ENCODE data around the gene WSB1. TPM values are rescaled to one million over a fixed set of nuclear protein-coding genes. Genes with fewer than 3 reads are reported as not detected.

The WSB1 gene
- polyA plus RNA-seq, 1 of the 3 experiments (the other 2 are of a cell fraction), result 261 TPM

DNA sequence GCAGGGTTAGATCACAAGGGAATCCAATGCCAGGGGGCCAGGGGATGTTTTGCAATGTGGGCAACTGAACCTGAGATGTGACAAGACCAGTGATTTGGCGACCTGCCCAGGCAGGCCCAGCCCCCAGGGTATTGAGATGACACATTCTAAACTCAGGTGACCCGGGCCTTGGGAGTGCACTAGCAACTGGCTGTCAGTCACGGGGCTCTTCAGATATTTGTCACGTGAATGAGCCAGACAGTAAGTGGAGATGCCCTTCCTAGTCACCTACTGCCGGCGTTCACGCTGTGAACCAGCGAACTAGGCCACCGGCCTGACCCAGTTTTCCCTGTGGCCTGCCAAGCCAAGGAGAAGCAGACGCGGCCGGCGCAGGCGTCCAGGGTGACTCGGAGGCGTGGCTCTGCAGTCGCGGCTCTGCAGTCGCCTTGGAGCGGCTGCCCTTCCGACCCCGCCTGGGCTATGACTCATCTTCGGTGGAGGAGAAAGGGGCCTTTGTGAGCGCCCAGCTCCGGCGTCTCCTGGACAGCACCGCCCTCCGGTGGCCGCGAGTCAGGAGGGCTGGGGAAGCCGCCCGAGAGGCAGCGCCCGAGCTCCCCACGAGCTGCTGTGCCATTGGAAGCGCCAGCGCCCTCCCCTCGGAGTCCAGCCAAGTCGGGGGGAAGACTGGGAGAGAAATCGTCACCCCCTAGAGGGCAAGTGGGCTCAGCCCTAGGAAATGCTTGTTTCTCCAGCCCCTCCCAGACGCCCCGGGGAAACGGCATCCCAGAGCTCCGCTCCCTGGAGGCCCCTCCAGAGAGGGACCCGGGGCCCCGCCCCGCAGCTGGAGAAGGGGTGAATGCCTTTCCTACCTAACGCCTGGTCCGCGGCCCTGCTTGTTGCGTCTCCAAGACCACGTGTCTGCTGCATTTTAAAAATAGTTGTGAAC, 38.8 kb downstream of the WSB1 start (continued):
- TF ChIP-seq CHD2 (IDR thresholded peaks at IDR 0.05; ENCODE audit: low read length, partially characterized antibody), result peak; percentile 20
- peak; percentile 94 for TF ChIP-seq RAD21 (IDR thresholded peaks at IDR 0.05; ENCODE audit: low read length)
- TF ChIP-seq, protein P1, sequence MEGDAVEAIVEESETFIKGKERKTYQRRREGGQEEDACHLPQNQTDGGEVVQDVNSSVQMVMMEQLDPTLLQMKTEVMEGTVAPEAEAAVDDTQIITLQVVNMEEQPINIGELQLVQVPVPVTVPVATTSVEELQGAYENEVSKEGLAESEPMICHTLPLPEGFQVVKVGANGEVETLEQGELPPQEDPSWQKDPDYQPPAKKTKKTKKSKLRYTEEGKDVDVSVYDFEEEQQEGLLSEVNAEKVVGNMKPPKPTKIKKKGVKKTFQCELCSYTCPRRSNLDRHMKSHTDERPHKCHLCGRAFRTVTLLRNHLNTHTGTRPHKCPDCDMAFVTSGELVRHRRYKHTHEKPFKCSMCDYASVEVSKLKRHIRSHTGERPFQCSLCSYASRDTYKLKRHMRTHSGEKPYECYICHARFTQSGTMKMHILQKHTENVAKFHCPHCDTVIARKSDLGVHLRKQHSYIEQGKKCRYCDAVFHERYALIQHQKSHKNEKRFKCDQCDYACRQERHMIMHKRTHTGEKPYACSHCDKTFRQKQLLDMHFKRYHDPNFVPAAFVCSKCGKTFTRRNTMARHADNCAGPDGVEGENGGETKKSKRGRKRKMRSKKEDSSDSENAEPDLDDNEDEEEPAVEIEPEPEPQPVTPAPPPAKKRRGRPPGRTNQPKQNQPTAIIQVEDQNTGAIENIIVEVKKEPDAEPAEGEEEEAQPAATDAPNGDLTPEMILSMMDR (IDR thresholded peaks at IDR 0.05), result peak; percentile 88
- TF ChIP-seq, protein P2, sequence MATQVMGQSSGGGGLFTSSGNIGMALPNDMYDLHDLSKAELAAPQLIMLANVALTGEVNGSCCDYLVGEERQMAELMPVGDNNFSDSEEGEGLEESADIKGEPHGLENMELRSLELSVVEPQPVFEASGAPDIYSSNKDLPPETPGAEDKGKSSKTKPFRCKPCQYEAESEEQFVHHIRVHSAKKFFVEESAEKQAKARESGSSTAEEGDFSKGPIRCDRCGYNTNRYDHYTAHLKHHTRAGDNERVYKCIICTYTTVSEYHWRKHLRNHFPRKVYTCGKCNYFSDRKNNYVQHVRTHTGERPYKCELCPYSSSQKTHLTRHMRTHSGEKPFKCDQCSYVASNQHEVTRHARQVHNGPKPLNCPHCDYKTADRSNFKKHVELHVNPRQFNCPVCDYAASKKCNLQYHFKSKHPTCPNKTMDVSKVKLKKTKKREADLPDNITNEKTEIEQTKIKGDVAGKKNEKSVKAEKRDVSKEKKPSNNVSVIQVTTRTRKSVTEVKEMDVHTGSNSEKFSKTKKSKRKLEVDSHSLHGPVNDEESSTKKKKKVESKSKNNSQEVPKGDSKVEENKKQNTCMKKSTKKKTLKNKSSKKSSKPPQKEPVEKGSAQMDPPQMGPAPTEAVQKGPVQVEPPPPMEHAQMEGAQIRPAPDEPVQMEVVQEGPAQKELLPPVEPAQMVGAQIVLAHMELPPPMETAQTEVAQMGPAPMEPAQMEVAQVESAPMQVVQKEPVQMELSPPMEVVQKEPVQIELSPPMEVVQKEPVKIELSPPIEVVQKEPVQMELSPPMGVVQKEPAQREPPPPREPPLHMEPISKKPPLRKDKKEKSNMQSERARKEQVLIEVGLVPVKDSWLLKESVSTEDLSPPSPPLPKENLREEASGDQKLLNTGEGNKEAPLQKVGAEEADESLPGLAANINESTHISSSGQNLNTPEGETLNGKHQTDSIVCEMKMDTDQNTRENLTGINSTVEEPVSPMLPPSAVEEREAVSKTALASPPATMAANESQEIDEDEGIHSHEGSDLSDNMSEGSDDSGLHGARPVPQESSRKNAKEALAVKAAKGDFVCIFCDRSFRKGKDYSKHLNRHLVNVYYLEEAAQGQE (IDR thresholded peaks at IDR 0.05; ENCODE audit: low read depth, low read length), result no peak
- TF ChIP-seq MXI1 (IDR thresholded peaks at IDR 0.05; ENCODE audit: low read depth, low read length), result peak; percentile 80
- TF ChIP-seq GATA2 (CRISPR knock-in tag; IDR thresholded peaks at IDR 0.05), result no peak

DNA sequence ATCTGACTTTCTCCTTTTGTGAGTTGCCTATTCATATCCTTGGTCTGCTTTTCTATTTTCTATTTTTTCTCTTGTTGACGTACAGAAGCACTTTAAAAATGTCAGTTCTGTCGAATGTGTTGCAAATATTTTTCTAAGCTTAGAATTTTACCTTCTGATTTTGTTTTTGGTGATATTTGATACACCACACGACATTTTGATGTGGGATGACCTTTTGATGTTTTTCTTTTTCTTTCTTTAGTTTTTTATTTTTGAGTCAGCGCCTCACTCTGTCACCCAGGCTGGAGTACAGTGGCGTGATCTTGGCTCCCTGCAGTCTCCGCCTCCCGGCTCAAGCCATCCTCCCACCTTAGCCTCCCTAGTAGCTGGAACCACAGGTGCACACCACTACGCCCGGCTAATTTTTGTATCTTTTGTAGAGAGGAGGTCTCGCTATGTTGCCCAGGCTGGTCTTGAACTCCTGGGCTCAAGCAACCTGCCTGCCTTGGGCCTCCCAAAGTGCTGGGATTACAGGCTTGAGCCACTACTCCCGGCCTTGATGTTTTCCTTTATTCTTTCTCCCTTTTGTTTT, 39.6 kb downstream of the WSB1 start:
- Histone ChIP-seq H3K27me3 (ENCODE audit: insufficient read depth) (no peaks in the 10 kb centered on the region), H3K4me1 (ENCODE audit: control insufficient read depth in 1 of 2, insufficient read depth in 2 of 2, low read depth in 1 of 2, low read length in 1 of 2) (peaks cover 13 to 16% of the 10 kb centered on the region in 2 experiments; a peak in 2 of 4 replicates), H3K9me2 (no peaks in the 10 kb centered on the region), H3K9me3 (no peaks in the 10 kb centered on the region), H3K79me2 (ENCODE audit: insufficient read depth) (no peaks in the 10 kb centered on the region), H3F3A (replicated peaks; ENCODE audit: insufficient read depth) (peaks cover 7% of the 10 kb centered on the region), H3K27ac (ENCODE audit: low read depth in 2 of 2, low read length in 1 of 2) (peak overlapping the region; percentile 80 to 89), H3K36me3 (replicated peaks in 1 of 2; ENCODE audit: control insufficient read depth in 1 of 2, insufficient read depth in 2 of 2, low read length in 1 of 2) (no peaks in the 10 kb centered on the region), H3K4me3 (ENCODE audit: low read depth in 2 of 2, low read length in 1 of 2) (peak overlapping the region; percentile 45 to 64), H3K4me2 (peak overlapping the region; percentile 86), H4K20me1 (ENCODE audit: insufficient read depth) (no peaks in the 10 kb centered on the region), H2AFZ (ENCODE audit: low read depth) (peak overlapping the region; percentile 94), H3K9ac (peak overlapping the region; percentile 75)
- TF ChIP-seq, protein P3, sequence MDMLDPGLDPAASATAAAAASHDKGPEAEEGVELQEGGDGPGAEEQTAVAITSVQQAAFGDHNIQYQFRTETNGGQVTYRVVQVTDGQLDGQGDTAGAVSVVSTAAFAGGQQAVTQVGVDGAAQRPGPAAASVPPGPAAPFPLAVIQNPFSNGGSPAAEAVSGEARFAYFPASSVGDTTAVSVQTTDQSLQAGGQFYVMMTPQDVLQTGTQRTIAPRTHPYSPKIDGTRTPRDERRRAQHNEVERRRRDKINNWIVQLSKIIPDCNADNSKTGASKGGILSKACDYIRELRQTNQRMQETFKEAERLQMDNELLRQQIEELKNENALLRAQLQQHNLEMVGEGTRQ (IDR thresholded peaks at IDR 0.05; ENCODE audit: borderline replicate concordance, low read depth, low read length), result no peak
- TF ChIP-seq MXI1 (IDR thresholded peaks at IDR 0.05; ENCODE audit: low read depth, low read length), result no peak
- TF ChIP-seq RFX5 (IDR thresholded peaks at IDR 0.05; ENCODE audit: low read length), result no peak
- no peak for TF ChIP-seq FOXM1 (IDR thresholded peaks at IDR 0.05; ENCODE audit: low read depth)
- no peak for TF ChIP-seq EZH2phosphoT487 (IDR thresholded peaks at IDR 0.05; ENCODE audit: borderline replicate concordance, low read depth)
- no peak for TF ChIP-seq ELF1 (IDR thresholded peaks at IDR 0.05)
- no peak for TF ChIP-seq SMC3 (IDR thresholded peaks at IDR 0.05; ENCODE audit: low read depth, low read length)
- TF ChIP-seq JUND (IDR thresholded peaks at IDR 0.05), result no peak
- TF ChIP-seq FOXJ3 (CRISPR knock-in tag; IDR thresholded peaks at IDR 0.05), result no peak
- TF ChIP-seq TEAD4 (IDR thresholded peaks at IDR 0.05; ENCODE audit: borderline replicate concordance, insufficient read depth), result no peak
- TF ChIP-seq NRF1 (IDR thresholded peaks at IDR 0.05; ENCODE audit: low read depth, low read length), result no peak
- POLR2A ChIA-PET, result interaction anchor here (1.0 to 2.3 kb wide), 6 partner anchors 11 to 244 kb away, joined by 3 to 18 read pairs (median 6); partner anchors contain the start of gene WSB1
- no peak for DNase-seq
- WGBS (ENCODE audit: low lambda C conversion rate), result 68% methylated on average over 11 of the region's 11 CpGs
- CTCF ChIA-PET, result interaction anchor here (0.5 to 4.7 kb wide), 46 partner anchors 10 to 737 kb away, joined by 3 to 125 read pairs (median 4); partner anchors contain the start of genes KSR1 and WSB1
